OCI-LY3 (cell line): Measurements from ENCODE around the gene ZNF45.

Experiments used
- H2AFZ ChIP-seq: fragments of 200-600, 300-600 bp; shearing (Covaris generic); 2 replicates; pipeline ENCODE4 v1.6.0; 2014; ENCODE audit warnings: antibody characterized with exemption, low read depth, low read length
- H3K27ac ChIP-seq: fragments of 200-600, 300-600 bp; sonication (generic); 2 replicates; pipeline ENCODE4 v1.5.1; 2014; ENCODE audit warnings: mild to moderate bottlenecking, low read length, moderate library complexity, mixed read lengths
- H3K27me3 ChIP-seq: fragments of 200-600, 300-600 bp; sonication (generic); 2 replicates; pipeline ENCODE4 v1.6.1; 2014; ENCODE audit warnings: low read depth, low read length, mixed read lengths
- H3K36me3 ChIP-seq: fragments of 200-600, 300-600 bp; sonication (generic); replicated peaks from 2 replicates; pipeline ENCODE3; 2014; ENCODE audit warnings: low read depth, low read length, mixed read lengths
- H3K4me1 ChIP-seq: fragments of 300-600, 200-600 bp; sonication (generic); 2 replicates; pipeline ENCODE4 v1.6.1; 2014; ENCODE audit warnings: low read length, mixed read lengths
- H3K4me2 ChIP-seq: fragments of 200-600, 300-600 bp; sonication (generic); 2 replicates; pipeline ENCODE4 v1.6.1; 2014; ENCODE audit warnings: low read length, mixed read lengths
- H3K4me3 ChIP-seq: fragments of 300-600, 200-600 bp; sonication (generic); 2 replicates; pipeline ENCODE4 v1.5.1; 2014; ENCODE audit warnings: antibody characterized with exemption, mild to moderate bottlenecking, low read length, moderate library complexity
- H3K79me2 ChIP-seq: fragments of 300-600, 200-600 bp; shearing (Covaris generic); 2 replicates; pipeline ENCODE4 v1.6.1; 2014; ENCODE audit warnings: mild to moderate bottlenecking, low read length, mixed read lengths
- H3K9ac ChIP-seq: fragments of 300-600, 200-600 bp; shearing (Covaris generic); 2 replicates; pipeline ENCODE4 v1.6.0; 2014; ENCODE audit warnings: mild to moderate bottlenecking, low read length, moderate library complexity
- H3K9me3 ChIP-seq: fragments of 200-600, 300-600 bp; shearing (Covaris generic); 2 replicates; pipeline ENCODE4 v1.6.1; 2014; ENCODE audit warnings: low read length, mixed read lengths; ENCODE audit not compliant: insufficient read depth
- H4K20me1 ChIP-seq: fragments of 200-600, 300-600 bp; sonication (generic); 2 replicates; pipeline ENCODE4 v1.6.1; 2016; ENCODE audit warnings: low read length, mixed read lengths; ENCODE audit not compliant: insufficient read depth
- CTCF ChIP-seq: fragments of 200-600, 300-600 bp; sonication (generic); IDR thresholded peaks from 2 replicates; pipeline ENCODE4 v1.5.1; 2014; ENCODE audit warnings: antibody characterized with exemption, low read length, low read depth
- EZH2phosphoT487 ChIP-seq: fragments of 200-600 bp; shearing (Covaris generic); IDR thresholded peaks from 2 replicates; pipeline ENCODE4 v1.6.1; 2018; ENCODE audit warnings: antibody characterized with exemption, mixed run types, low read depth

ZNF45 gene

GRCh38 chr19:43976732-43977131, 41.6 kb upstream of the ZNF45 start:
- Histone ChIP-seq H3K9me3 (no peaks in the 10 kb centered on the region), H4K20me1 (no peaks in the 10 kb centered on the region), H3K36me3 (no peaks in the 10 kb centered on the region), H3K27me3 (no peaks in the 10 kb centered on the region), H3K9ac (no peak overlapping the region), H2AFZ (no peak overlapping the region), H3K4me2 (no peak overlapping the region), H3K4me3 (no peak overlapping the region), H3K79me2 (no peaks in the 10 kb centered on the region), H3K4me1 (no peaks in the 10 kb centered on the region), H3K27ac (no peak overlapping the region)
- TF ChIP-seq EZH2phosphoT487 (no peak), CTCF (no peak)

GRCh38 chr19:43966079-43966694, 31.1 kb upstream of the ZNF45 start:
- H3K36me3 ChIP-seq: peaks cover 48% of the 10 kb centered on the region
- no peaks in the 10 kb centered on the region for H4K20me1 ChIP-seq
- H3K79me2 ChIP-seq: no peaks in the 10 kb centered on the region
- no peak overlapping the region for H3K9ac ChIP-seq
- no peak overlapping the region for H2AFZ ChIP-seq
- H3K27me3 ChIP-seq: no peaks in the 10 kb centered on the region
- H3K4me1 ChIP-seq: no peaks in the 10 kb centered on the region
- no peak overlapping the region for H3K27ac ChIP-seq
- H3K4me3 ChIP-seq: no peak overlapping the region
- peaks cover 30% of the 10 kb centered on the region for H3K9me3 ChIP-seq
- no peak overlapping the region for H3K4me2 ChIP-seq
- no peak for TF ChIP-seq CTCF
- TF ChIP-seq EZH2phosphoT487: no peak

GRCh38 chr19:43960411-43960810, 25.3 kb upstream of the ZNF45 start:
- H3K4me1 ChIP-seq: peaks cover 8% of the 10 kb centered on the region
- no peaks in the 10 kb centered on the region for H3K79me2 ChIP-seq
- H2AFZ ChIP-seq: no peak overlapping the region
- no peaks in the 10 kb centered on the region for H3K27me3 ChIP-seq
- H3K9ac ChIP-seq: no peak overlapping the region
- no peak overlapping the region for H3K4me2 ChIP-seq
- peaks cover 37% of the 10 kb centered on the region for H3K36me3 ChIP-seq
- H3K9me3 ChIP-seq: peaks cover 38% of the 10 kb centered on the region
- no peak overlapping the region for H3K27ac ChIP-seq
- H3K4me3 ChIP-seq: no peak overlapping the region
- no peak for TF ChIP-seq EZH2phosphoT487
- TF ChIP-seq CTCF: no peak
- H4K20me1 ChIP-seq: no peaks in the 10 kb centered on the region

- TF ChIP-seq EZH2phosphoT487: no peak
- no peak for TF ChIP-seq CTCF
- Histone ChIP-seq H3K27ac (no peak overlapping the region), H2AFZ (no peak overlapping the region), H3K9me3 (peaks cover 32% of the 10 kb centered on the region), H3K9ac (no peak overlapping the region), H3K4me3 (no peak overlapping the region), H3K36me3 (peaks cover 27% of the 10 kb centered on the region), H3K4me2 (no peak overlapping the region), H4K20me1 (no peaks in the 10 kb centered on the region), H3K4me1 (peaks cover 8% of the 10 kb centered on the region), H3K27me3 (no peaks in the 10 kb centered on the region), H3K79me2 (no peaks in the 10 kb centered on the region)
These were observed 22.8 kb upstream of the ZNF45 start for GRCh38 chr19:43957891-43958290.
